ENCODE results near the gene ARHGEF38.

DNA sequence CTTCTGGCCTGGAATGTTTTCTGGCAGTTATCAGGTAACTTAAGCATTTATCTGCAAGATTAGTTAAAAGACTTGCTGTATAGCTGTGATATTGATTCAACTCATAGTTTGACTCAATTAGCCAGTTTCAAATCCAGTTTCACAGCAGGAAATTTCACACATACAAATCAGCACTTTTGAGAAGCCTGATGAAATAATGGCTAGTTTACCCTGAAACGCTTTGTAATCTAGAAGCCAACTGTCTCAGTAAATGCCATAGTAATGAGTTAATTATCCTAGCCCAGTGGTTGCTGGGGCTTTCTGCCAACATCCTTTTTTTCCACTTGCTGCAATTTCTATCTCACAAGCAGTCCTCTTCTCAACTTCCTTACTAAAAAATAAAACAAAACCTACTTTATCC lies 53.1 kb downstream of the ARHGEF38 start:
- no peak for TF ChIP-seq CTCF (IDR thresholded peaks at IDR 0.05)
- no peak for TF ChIP-seq POLR2A (IDR thresholded peaks at IDR 0.05)
